RPMI7951 (cell line): Measurements from ENCODE around the gene CPZ. TPM values are rescaled to one million over a fixed set of nuclear protein-coding genes. Genes with fewer than 3 reads are reported as not detected.
"Not testable (repeated sequence)": the region's sequence is repeated elsewhere in the genome, so short reads cannot be mapped to it uniquely, and the experiment has no call there.

Source experiments
- DNase-seq: peaks from one replicate; pipeline ENCODE4 v3.0.0-alpha.2; 2012; ENCODE audit warnings: low read depth
- total RNA-seq: library from RNA; depleted of rRNA; stranded (reverse); fragments of >200 nt; shearing (Covaris generic); gene quantifications from 2 replicates; pipeline ENCODE4 v1.2.3, GENCODE V29; 2014; rRNA removed

Gene CPZ
- total RNA-seq, 1 experiment from 2014 or later: 4.0 TPM

- DNase-seq: no peak
These were observed 59.9 kb downstream of the CPZ start for GRCh38 chr4:8652181-8653078.

GRCh38 chr4:8653326-8654000 lies 60.9 kb downstream of the CPZ start:
- no peak for DNase-seq

- DNase-seq: not testable (repeated sequence)
These were observed 61.6 kb downstream of the CPZ start for GRCh38 chr4:8654139-8654538.

GRCh38 chr4:8655411-8656184 lies 63.0 kb downstream of the CPZ start:
- no peak for DNase-seq

- no peak for DNase-seq
These were observed 63.6 kb downstream of the CPZ start for GRCh38 chr4:8656185-8656517.

GRCh38 chr4:8656711-8657380 lies 64.3 kb downstream of the CPZ start:
- DNase-seq: no peak

- DNase-seq: no peak
These were observed 65.0 kb downstream of the CPZ start for GRCh38 chr4:8657381-8658088.

GRCh38 chr4:8662776-8663175 lies 70.2 kb downstream of the CPZ start:
- no peak for DNase-seq

GRCh38 chr4:8664031-8664805 lies 71.7 kb downstream of the CPZ start:
- no peak for DNase-seq

GRCh38 chr4:8664976-8665375 lies 72.4 kb downstream of the CPZ start:
- DNase-seq: no peak

- no peak for DNase-seq
These were observed 73.1 kb downstream of the CPZ start for GRCh38 chr4:8665406-8666360.

- DNase-seq: no peak
These were observed 74.0 kb downstream of the CPZ start for GRCh38 chr4:8666581-8666980.

Other genes with a start within 250 kb of the CPZ start
- gene ACOX3, start 152.0 kb upstream of the CPZ start, total RNA-seq: 10.7 and 12.6 TPM in 2 replicates
- gene TRMT44, start 152.0 kb upstream of the CPZ start, total RNA-seq: 7.8 and 9.6 TPM in 2 replicates
- gene GPR78, start 12.4 kb upstream of the CPZ start, total RNA-seq: 0.10 TPM in 1 of 2 replicates, not detected in the other